GM18909 (cell line): ENCODE measurements around the gene S100B.
"Not testable (repeated sequence)": the region's sequence is repeated elsewhere in the genome, so short reads cannot be mapped to it uniquely, and the experiment has no call there.

Source experiments
- ATAC-seq: cut with Tn5 transposase; IDR thresholded peaks from one replicate; pipeline ENCODE4 v1.9.1; 2021; ENCODE audit warnings: mild to moderate bottlenecking; ENCODE audit not compliant: unreplicated experiment, poor library complexity

S100B gene

DNA sequence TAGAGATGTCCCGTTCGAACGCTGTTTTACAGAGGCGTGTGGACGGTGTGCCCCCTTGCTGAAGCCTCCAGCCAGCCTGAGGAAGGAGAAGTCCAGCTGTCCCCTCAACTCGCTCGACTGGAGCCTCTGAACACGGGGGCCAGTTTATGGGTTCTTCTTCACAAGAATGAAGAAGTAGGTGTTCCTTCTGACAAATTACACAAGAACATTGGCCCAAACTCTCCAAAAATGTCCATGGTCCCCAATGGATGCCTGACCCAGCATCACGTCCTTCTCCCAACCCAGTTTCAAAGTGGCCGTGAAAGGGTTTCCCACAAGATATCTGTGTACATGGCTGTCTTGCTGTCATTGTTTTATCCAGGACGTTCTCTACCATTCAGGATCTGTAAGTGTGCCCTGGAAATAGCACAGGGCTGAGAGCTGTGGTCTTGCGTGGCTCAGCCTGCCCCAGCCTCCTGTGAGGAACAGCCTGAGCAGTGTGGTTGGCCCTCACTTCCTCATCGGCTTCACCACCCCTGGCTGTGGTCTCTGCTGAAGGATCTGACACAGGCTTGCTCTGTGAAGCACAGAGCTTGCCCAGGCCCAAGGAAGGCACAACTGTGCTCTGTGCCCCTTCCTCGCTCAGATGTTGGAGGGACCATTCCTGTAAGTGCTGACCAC, 1.0 kb upstream of the S100B start:
- no peak for ATAC-seq

DNA sequence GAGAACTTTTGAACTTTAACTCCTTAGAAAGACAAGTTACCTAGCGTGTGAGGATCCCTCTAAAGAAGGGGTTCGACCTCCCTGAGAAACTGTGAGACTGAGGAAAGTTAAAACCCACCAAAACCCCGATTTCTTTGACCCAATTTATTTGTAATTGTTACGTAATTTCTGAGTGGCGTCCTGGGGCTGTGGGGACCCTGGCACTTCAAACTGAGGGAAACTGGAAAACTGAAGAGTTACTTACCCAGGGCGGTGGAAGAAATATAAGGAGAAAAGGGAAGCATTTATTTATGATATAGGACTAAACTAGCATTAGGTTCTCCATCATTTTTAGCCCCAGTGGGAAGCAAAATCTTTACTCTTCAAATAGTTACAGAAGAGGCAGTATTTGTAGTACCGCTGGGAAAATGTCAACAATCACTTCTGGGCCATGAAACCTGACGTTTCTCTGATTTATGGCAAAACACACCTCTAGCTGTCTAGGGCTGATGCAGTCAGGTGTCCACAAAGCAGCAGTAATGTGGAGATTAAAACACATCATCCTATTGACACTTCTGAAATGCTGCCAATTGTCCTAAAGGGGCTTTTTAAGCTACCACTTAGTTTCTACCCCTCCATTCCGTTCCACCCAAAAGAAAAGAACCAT, 430 bp downstream of the S100B start:
- ATAC-seq, result no peak

DNA sequence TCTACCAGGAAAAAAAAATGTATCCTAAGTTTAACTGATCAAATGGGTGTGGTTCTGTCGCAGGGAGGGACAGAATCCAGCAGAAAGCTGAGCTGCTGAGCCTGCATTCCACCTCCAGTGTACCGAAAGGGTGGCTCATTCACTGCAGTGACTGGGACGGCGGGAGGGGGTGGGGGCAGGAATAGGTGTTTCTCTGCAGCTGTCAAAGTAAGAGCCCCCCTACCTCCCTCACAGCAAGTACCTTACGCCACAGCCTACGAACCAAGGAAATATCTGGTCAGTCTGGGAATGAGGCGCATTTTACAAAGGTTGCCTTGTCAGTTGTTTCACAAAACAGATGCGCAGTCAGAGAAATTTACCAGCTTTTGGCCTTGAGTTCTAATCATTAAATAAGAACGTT, 1.7 kb downstream of the S100B start:
- ATAC-seq, result no peak

DNA sequence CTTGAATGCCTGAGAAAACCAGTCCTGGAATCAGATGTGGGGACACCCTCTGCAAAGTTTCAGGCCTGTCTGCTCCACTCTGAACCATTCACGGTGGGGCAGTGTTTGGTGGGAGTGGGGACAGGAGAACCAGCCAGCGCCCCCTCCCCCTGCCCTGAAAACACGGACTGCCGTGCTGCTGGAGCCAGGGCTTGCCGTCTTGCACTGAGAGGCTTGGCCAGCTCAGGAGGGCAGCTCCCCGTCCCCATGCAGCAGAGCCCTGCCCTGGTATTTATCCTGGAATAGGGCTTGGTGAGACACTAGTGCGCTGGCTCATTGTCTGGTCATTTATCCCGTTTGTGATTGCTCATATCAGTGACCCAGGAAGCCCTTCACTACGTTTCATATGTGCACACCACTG, 3.9 kb downstream of the S100B start:
- no peak for ATAC-seq

DNA sequence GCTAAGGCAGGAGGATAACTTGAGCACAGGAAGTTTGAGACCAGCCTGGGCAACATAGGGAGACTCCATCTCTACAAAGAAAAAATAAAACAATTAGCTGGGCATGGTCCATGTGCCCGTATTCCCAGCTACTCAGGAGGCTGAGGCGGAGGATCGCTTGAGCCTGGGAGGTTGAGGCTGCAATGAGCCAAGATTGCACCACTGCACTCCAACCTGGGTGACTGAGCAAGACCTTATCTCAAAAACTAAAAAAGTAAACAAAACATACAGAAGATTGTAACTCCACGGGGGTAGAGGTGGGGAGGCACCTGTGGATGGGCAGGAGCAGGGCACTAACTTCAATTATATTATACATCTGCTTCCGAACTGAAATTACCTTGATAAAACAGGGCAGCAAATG, 4.6 kb downstream of the S100B start:
- ATAC-seq, result no peak

DNA sequence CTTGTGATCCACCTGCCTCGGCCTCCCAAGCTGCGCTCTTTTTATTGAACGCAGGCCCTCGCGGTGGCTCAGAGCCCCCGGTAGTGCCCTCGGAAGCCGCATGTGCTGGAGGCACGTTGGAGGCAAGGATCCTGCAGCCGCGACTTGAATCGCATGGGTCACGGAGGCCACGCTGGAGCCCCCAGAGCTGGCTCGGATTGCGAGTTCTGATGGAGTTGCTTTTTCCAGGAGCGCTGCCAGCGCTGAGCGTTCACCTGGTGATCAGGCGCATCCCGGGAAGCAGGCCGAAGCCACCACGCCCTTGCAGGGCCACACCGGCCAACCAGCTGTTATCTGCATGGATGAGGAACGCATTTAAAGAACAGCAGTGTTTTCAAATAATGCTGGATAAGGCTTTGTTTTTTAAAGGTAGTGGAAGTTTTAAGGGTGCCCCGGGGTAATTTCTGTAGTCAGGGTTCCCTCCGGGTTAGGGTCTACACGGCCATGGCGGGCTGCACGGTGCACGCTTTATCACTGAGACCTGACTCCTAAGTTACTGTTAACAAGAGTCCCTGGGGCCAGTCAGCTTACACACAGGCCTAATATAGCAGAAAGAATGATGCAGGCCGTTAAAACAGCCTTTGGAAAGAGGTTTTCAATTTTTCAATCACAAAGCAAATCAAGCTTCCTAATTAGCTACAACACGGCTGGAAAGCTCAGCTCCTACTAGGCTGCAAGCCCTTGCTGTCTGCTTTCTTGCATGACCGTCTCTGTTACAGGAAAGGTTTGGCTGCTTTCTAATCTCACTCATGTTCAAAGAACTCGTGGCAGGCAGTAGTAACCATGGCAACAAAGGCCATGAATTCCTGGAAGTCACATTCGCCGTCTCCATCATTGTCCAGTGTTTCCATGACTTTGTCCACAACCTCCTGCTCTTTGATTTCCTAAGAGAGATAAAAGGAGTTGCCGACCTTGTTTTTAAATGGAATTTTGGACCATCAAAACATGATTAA, 6.0 kb downstream of the S100B start:
- ATAC-seq, result no peak

DNA sequence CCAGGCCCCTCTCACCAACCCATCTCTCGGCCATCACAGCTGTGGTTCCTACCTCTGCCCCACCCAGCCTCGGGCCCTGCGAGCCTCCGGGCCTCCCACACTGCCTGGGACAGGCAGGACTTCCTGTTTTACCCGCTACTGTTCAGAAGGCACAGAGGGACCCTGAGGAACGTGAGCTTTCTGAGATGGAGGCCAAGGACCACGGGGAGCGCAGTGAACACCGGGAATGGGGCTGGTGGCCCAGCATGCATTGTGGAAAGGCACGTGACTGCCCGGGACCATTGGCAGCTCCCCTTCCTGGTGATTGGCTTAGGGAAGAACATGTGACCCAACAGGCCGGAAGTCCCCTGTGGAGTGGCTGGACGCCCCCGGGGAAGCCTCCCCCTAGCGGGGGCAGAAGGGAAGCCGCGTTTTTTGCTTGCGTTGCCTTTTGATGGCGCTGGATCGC, 7.0 kb downstream of the S100B start:
- ATAC-seq, result no peak

DNA sequence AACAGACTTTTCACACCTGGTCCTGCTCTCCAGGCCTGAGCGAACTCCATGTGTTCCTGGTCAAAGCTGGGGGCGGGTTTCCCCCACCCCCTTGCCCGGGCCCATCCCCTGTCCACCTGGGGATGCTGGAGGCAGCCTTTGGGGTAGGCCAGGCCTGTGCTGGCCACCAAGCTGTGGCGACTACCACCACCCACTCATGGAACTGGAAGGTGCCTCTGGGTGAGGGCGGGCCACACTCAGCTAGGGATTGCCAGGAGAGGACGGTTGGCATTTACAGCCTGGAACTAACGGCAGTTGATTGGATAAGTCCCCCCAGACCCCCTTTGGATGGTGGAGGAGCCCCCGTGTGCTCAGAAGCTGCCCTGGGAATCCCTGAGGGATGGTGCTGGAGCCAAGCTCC, 7.9 kb downstream of the S100B start:
- no peak for ATAC-seq

DNA sequence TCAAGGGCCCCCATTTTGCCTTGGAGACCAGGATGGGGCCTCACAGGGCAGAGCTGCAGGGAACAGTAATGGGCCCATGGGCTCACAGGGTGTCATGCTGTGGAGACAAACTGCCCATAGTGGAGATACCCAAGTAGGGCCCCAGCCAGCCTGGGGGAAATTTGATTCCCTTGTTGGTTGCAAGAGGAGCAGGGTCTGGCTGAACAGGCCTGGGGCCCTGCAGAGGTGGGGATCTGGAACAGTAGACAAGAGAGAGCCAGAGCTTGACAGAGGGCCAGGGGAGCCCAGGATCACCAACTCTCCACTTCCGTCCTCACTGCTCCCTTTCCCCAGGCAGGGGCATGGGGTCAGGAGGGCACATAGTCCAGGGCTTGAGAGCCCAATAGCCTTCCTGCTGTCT, 8.7 kb downstream of the S100B start:
- no peak for ATAC-seq

DNA sequence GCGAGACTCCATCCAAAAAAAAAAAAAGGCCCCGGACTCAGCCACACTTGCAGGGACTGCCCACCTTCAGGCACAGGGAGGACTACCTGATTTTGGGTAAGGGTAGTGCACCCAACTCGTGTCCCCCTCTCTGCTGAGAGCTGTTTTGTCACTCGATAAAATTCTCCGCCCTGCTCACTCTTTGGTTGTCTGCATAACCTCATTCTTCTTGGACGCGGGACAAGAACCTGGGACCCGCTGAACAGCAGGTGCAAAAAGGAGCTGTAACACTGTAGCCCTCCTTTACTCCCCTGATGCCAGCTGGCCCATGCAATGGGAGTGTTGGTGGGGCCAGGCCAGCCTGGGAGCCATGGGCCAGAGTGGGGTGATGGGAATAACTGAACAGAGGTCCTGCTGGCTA, 10.6 kb downstream of the S100B start:
- ATAC-seq, result no peak

DNA sequence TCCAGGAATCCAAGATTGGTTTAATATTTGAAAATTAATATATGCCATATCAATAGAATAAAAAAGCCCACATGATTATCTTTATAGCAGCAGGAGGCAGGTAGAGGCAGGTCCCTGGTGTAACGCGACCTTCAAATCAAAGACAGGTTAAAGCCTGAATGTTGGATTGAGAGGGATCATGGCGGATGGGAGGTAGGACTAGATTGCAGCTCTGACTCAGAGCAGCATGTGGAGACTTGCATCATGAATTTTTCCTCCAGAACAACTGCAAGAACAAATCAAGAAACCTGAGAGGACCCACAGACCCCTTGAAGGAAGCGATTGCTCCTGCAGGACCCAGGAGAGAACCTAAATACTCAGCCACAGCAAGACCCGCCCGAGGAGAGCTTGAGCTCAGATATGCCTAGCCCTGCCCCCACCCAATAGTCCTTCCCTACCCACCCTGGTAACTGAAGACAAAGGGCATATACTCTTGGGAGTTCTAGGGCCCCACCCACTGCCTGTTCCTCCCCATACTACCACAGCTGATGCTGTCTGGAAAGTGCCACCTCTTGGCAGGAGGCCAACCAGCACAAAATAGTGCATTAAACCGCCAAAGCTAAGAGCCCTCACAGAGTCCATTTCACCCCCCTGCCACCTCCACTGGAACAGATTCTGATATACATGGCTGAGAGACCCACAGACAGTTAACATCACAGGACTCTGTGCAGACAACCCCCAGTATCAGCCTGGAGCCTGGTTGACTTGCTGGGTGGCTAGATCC, 19.5 kb downstream of the S100B start:
- ATAC-seq, result no peak

DNA sequence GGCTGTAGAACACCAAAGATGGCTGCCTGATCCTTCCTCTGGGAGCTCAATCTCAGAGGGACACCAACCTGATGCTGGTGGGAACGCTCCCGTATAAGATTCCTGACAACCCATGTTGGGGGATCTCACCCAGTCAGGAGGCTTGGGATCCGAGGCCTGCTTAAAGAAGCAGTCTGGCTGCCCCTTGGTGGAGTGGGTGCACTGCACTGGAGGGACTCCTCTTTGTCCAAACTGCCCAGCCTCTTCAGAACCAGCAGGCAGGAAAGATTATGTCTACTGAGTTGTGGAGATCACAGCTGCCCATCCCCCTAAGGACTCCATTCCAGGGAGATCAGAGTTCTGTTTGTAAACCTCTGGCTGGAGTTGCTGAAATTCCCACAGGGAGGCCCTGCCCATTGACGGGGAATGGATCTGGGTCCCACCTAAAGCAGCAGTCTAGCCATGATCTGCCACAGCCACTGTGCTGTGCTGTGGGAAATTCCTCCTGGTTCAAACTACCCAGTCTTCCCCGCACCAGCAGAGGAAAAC, 23.0 kb downstream of the S100B start:
- ATAC-seq, result no peak

DNA sequence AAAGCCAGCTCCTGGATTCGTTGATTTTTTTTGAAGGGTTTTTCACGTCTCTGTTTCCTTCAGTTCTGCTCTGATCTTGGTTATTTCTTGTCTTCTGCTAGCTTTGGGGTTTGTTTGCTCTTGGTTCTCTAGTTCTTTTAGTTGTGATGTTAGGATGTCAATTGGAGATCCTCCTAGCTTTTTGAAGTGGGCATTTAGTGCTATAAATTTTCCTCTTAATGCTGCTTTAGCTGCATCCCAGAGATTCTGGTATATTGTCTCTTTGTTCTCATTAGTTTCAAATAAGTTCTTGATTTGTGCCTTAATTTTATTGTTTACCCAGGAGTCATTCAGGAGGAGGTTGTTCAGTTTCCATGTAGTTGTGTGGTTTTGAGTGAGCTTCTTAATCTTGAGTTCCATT, 25.5 kb downstream of the S100B start:
- ATAC-seq, result not testable (repeated sequence)

DNA sequence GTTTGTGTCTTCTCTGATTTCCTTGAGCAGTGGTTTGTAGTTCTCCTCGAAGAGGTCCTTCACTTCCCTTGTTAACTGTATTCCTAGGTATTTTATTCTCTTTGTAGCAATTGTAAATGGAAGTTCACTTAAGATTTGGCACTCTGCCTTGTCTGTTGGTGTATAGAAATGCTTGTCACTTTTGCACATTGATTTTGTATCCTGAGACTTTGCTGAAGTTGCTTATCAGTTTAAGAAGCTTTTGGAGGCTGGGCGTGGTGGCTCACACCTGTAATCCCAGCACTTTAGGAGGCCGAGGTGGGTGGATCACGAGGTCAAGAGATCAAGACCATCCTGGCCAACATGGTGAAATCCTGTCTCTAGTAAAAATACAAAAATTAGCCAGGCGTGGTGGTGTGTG, 27.1 kb downstream of the S100B start:
- ATAC-seq, result not testable (repeated sequence)

DNA sequence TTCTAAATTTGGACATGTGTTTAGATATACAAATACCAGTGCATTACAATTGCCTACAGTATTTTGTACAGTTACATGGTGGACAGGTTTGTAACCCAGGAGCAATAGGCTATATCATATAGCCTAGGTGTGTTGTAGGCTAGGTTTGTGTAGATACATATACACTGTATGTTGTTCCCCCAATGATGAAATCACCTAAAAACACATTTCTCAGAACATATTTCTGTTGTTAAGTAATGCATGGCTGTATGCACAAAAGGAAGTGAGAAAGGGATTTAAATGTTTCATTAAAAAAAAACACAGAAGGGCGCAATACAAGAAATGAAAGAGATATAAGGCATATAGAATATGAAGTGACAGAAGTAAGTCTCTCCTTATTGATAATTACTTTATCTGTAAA, 32.0 kb downstream of the S100B start:
- no peak for ATAC-seq

DNA sequence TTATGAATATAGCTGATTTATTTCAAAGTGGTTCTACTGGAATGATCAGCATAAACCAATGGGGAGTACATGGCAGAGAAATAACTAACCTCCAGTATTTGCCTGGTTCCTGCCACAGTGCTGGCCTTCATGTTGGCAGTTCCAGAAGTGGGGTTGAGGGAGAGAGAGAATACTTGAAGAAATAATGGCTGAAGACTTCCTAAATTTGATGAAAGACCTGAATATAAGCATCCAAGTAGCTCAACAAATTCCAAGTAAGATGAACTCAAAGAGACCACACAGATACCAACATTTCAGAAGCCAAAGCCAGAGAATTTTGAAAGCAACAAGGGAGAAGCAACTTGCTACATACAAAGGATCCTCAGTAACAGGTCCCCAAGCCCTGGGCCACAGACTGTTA, 34.3 kb downstream of the S100B start:
- ATAC-seq, result no peak

DNA sequence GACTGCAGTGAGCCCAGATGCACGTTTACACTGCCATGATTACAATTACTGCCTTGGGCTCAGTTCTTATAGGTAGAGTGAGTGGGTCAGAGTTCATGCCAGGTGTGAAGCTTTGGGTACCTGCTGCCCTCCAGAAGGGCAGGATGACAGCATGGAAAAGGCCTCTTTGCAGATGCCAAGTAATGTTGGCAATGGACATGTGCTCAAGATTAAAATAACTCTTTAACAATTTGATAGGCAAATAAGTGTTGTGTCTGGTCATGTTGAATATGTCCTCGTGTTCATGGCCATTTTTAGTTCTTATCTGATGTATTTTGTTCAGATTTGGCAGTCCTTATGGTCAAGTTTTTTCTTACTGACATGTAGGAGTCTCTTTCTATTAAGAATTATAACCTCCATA, 34.8 kb downstream of the S100B start:
- no peak for ATAC-seq

DNA sequence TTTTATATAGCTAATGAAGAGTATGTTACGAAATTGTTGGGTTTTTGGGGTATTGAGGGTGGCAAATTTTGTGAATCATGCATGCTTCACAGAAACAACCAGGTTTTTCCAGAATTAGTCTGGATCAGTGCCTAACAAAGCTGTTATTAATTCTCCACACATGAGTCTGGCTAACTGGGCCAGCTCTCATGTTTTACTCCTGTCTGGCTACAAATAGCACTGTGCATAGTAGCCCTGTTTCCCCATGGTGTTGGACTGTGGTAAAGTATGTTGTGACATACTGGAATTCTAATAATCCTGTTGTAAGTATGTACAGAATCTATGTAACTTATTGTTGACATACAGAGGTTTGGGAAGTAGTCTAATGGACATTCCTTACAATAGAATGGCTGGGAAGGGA, 35.8 kb downstream of the S100B start:
- ATAC-seq, result no peak

DNA sequence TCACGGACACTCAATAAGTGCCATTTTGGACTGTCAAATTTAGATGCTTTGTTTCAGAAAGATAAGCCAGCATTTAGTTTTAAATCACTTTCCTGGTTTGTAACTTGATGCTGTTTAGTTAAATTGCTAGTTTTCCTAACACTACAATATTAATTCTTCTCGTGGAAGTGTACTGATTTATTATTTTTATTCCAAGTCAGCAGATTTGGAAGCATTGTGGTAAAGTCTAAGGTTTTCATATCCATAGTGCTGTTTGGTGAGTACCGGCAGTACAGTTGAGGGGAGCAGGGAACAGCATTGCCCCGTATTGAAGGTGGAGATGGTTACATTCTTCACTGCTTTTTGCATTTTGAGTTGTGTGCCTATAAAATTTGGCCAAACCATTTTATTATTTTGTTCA, 36.3 kb downstream of the S100B start:
- no peak for ATAC-seq

DNA sequence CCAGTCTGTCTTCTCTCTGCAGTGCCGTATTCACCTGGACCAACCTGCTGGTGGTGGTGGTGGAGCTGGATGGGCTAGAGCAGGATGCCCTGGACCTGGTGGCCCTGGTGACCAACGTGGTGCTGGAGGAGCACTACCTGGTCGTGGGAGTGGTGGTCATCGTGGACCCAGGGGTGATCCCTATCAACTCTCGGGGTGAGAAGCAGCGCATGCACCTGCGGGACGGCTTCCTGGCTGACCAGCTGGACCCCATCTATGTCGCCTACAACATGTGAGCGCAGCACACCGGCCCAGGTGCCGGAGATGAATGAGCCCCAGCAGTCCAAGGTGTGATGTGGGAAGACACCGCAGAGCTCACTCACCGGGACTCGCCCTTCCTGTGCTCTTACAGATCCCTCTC, 37.5 kb downstream of the S100B start:
- ATAC-seq, result no peak
